Effector CD4-positive, alpha-beta T cell (primary cell): ENCODE data around the gene STYXL2. TPM values are rescaled to one million over a fixed set of nuclear protein-coding genes. Genes with fewer than 3 reads are reported as not detected.

Experiments
- DNase-seq: peaks from one replicate; pipeline ENCODE4 v3.0.0-alpha.2; 2020
- total RNA-seq: gene quantifications from one replicate; lab custom pipeline; 2026; lab: John Stamatoyannopoulos, UW

STYXL2 gene
- total RNA-seq, result not detected

DNA sequence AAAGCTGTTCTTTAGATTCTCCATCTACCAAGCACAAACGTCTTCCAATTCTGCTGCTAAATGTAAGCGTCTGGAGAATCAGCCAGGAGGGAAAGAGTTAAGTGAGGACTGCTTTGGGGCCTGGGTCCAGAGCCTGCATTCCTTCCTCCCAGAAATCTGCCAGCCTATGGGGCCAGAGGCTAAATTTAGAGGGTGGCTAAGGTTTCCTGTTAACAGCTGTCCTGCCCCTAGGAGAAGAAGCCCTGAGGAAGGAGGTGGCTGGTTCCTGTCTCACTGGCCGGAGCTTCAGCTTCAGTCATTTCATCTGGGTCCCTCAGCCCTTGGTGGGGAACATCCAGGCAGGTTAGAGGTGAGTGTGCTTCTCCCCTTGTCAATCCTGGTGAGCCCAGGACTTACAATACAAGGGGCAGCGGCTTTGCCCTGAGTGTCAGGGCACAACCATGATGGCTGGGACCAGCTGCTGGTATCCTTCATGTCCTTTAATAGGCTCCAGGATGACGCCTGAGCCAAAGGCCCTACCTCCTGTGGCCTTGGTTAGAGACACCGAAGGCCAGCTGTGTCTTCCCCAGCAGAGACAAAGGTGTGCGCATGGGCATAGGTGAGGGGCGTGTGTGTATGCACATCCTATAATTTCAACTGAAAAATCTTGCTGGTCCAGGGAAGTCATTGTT lies at the start of gene STYXL2:
TSS of gene STYXL2 (plus strand) at position 230 of the 671 bp plus-strand sequence. CDS start 775 bp downstream, outside the sequence.
- no peak for DNase-seq

DNA sequence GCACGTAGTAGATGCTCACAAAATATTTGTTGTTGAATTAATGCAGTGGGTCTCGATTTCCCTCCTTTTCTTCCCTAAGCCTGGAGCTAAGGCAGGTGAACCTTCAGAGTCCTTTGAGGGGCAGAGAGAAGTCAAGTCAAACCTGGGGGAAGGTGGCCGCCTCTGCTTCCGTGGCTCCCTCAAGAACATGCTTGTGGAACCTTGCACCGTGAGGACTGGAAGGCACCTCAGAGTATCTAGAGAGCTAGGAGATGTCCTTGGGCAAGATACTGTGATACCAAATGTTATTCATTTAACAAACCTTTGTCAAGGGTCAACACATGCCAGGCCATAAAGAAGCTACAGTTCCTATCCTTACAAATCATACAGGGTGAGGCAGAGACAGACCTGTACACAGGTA lies 42.0 kb upstream of the STYXL2 start:
- no peak for DNase-seq

DNA sequence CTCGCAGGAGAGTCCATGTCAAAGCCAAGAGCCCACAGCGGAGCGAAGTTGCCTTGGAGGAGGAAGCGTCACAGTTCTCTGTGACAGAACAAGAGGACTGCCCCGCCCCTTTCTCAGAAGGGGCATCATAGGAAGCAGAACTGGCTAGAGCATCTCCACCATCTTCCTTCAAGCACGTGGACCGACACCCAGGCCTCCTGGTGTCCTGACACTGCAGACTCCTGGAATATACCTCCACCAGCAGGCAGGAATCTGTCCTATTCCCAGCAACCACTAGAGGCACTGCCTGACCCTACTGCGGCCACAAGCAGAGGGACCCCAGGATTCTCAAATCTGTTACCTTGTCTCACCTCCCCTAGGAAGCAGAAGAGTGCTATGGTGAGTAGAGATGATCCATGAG lies 41.5 kb upstream of the STYXL2 start:
- no peak for DNase-seq

DNA sequence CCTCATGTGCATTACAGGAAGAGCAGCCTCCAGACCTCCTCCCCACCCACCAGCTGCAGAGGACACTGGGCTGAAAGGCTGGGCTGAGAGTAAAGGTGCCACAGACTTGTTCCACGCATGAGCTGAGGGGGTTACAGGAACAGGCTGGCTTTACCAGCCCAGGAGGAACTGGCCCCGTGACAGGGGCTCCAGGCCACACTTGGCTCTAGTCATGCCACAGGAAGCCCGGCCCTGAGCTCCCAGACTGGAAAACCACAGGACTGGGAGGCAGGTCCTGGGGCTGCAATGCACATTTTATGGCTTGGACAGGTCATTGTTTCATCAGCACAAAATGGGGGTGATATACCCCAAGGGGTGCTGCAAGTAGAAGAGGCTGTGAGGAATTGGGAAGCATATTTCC lies 39.3 kb upstream of the STYXL2 start:
- DNase-seq, result no peak

DNA sequence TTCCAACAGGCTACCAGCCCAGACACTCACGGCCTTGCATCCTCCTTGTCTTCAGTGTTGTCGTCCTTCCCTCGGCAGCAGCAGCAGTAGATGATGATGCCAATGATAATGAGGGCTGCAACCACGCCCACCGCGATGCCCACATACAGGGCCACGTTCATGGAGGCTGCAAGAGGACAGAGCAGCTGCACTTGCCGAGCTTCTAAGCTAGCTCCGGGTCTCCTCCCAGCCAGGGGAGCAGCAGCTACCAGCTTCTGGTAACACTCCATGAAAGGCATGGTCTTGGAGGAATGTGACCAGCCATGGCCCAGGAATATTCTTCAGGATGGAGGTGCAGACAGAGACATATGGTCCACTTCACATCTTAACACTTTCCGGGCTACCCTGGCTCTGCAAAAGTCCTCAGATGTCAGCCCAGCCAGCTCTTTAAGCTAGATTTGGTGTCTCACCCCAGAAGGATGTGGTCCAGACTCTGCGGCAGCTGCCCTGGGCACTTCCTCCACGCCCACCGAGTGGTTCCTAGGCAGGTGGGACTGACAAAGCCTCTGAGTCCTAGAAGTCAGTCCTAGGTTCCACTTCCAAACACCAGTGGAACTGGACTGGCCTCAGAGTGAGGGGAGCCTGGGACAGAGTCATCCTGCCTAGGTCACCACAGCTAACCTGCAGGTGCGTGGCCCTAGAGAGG lies 38.8 kb upstream of the STYXL2 start:
- no peak for DNase-seq

DNA sequence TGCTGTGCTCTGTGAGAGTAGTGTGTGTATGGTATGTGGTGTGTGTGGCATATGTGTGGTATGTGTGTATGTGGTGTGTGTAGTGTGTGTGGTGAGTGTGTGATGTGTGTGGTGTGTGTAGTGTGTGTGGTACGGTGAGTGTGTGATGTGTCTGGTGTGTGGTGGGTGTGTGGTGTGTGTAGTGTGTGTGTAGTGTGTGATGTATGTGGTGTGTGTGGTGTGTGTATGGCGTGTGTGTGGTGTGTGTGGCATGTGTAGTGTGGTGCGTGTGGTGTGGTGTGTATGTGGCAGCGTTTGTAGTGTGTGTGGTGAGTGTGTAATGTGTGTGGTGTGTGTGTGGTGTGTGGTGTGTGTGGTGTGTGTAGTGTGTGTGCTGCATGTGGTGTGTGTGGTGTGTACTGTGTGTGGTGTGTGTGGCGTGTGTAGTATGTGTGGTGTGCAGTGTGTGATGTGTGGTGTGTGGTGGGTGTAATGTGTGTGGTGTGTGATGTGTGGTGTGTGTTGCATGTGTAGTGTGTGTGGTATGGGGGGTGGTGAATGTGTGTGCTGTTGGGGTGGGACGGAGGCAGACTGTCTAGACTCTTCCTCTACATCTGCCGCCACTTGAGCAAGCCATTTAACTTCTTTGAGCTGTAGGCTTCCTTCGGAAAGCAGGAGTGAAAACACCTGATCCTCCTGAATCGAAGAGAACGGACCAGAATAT lies 37.2 kb upstream of the STYXL2 start:
- no peak for DNase-seq

DNA sequence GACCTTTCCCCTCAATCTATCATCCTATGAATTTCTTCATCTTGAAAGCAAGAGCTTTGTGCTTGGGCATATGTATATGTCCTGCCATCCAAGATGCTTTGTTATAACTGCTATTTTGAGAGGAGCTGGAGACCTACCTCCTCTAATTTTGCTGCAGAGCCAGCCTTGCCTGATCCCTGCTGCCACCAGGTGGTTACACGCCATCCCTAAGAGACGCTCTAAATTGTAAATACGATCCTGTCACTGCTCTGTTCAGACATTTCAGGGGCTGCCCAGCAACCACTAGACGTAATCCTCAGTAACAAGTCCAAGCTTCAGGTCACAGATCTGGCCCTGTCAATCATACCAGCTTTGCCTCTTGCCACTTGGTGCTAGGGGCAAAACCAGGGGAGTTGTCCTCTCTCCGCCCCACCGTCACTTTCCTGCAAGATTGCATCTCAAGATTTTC lies 36.6 kb upstream of the STYXL2 start:
- no peak for DNase-seq

DNA sequence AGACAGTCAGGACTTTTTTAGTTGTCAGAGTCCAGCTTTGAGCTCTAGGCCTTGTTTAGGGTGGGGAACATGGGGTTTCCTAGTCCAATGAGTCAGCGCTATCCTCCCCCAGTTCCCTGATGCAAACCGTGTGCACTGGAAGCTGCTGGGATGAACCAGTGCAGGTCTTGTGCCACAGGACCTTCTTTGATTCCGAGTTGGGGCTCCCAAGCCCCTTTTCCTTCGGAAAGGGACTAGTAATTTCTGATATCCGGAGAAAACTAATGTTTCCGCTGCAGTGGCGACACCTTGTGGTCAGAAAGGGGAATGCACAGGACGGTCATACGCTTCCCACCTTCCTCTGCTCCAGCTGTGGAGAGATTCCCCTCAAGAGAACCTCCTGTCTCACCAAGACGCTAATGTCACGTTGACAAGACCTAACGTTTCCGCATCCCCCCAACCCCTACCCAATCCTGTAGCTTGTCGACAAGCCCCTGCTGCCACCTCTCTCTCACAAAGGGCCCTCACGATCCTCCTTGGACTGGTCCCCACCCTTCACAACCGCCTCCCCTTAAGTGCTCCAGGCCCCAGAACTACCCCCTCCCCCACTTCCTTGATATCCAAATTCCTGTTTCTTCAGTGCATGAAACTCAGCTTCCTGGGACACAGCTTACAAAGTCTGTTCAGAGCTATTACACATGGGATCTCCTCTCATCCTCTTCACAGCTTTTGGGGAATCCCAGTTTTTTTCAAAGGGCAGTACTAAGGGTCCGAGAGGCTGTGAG lies 34.6 kb upstream of the STYXL2 start:
- peak; percentile 69 for DNase-seq

DNA sequence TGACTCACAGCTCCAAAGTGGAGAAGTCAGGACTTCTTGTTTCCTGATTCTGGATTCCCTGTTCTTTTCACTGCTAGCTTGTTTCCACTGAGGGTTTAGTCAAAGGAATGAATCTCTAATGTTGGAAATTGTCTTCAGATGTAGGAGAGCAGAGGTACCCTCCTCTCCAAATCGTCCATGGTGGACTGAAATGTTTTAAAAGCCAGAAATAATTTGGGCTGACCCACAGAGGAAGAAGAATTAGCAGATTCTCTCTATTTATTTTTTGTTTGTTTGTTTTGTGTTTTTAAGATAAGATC lies 34.1 kb upstream of the STYXL2 start:
- DNase-seq, result no peak

DNA sequence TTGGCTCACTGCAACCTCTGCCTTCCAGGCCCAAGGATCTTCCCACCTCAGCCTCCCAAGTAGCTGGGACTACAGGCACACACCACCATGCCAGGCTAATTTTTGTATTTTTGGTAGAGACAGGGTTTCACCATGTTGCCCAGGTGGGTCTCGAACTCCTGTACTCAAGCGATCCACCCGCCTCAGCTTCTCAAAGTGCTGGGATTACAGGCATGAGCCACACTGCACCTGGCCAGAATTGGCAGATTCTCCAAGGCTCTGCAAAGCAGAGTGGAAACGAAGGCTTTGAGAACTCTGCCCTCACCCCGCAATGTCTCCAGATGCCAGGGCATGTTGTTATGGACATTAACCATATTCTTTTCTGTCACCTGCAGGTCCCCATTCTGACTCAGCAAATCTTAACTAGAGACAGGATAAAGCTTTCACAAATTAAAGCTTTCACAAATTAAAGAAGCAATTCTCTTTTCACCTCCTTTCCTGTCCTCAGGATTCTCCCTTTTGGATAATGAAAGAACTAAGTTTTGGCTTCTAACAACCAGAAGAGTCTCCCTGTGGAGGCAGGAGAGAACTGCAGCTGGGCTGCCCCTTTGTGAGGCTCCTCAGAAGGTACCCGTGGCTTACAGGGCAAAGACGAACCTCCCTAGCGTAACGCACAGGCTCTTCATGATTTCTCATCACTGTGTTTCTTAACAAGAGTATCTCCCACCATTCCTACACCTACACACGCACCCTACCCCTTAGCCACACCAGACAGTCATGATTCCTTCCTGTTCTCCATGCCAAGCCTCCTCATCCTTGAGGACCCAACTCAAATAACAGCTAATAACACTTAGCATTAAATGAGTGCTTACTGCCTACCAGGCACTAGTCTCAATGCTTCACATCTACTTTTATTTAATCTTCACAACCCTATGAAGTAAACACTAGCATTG lies 33.5 kb upstream of the STYXL2 start:
- DNase-seq, result no peak

DNA sequence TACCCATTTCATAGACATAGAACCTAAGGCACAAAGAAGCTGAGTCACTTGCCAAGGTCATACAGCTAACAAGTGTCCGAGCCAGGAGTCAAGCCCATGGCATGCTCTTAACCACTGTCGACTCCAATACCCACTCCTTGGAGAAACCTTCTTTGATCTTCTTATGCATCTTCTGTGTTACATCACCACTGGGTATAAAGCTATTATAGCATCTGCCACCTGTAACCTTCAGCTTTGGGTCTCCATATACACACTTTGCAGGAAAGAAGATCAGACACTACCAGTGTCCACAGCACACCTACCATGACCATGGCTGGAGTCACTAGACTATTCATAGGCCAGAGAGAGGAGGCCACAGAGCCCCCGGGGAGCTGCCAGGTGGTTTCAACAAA lies 32.8 kb upstream of the STYXL2 start:
- no peak for DNase-seq

DNA sequence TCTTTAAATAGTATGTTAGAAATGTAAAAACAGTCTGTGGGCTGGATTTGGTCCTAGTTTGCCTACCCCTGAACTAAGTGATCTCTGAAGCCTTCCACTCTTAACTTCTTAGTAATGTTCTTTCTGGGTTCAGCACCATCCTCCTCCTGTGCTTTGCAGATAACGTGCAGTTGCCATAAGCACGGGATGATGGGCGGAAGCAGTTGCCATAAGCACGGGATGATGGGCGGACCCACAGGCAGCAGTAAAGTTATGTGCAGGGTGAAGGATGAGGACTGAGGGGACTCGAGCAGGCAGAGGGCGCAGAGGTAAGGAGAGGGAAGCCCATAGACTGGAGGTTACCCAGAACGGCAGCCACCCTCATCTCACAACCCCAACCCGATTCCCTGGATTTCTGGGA lies 29.3 kb upstream of the STYXL2 start:
- no peak for DNase-seq

DNA sequence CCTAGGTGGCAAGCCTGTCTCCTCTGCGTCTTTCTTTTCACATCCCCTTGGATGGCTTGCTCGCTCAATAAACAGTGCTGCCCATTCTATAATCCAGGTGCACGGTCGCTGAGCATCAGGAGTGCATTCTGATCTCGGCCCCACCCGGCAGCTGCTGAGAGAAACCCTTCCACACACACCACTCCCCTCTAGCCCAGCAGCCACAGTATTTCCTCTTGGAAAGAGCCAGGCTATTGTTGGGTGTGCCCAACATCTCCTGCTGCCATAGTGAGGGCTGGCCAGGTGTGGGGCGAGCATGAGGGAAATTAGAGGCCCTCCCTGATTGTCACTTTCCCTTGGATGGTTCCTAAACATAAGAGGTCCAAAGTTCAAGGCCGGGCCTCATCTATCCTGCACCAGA lies 28.4 kb upstream of the STYXL2 start:
- DNase-seq, result no peak

DNA sequence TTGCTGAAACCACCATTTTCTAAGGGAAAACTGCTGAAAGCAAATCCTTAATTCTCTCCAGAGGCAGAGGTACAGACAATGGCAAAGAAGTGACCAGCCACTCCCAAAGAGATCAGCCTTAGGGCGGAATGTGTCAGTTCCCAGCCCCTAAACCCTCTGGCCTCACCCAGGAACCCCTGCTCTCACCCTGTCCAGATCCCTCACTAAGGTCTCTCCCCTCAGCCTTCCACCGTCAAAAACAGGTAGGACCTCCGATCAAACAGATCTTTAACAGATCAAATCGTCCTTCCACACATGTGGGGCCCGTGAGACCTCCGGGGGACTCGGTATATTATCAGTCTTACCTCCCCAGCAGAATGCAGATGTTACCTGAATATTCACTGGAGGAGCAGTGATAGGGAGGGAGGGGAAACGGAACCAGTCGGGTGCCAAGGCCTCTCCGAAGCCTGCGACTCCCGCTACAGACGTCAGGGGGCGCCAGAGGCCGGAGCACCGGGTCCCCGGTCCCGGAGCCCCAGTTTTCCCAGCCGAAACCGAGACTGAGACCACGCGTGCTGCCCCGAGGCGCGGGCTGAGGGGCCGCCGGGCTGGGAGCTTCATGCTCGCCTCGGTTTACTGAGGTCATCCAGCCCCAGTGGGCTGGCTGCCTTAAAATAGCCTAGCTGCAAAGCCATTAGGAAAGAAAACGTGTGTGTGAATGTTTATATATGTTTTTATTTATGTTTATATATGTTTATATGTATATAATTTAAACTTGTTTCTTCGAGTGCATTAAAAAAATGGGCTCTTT lies 27.3 kb upstream of the STYXL2 start:
- peak; percentile 74 for DNase-seq

DNA sequence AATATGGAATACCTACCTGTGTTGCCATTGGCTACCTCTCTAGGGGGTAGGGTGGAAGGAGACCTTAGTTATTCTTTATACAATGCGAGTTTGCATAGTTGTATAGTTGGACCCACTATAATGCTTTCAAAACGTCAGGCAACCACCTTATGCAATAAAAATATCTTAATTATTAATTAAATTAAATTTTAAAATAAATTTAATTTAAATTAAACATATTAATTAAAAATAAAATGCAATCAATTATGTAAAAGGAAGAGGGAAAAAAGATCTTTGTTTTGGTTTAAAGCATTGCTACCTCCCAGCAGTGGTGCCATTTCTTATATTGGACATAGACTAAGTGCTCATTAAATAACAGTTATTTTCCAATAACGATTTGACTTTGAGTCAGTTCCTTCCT lies 26.0 kb upstream of the STYXL2 start:
- DNase-seq, result no peak

DNA sequence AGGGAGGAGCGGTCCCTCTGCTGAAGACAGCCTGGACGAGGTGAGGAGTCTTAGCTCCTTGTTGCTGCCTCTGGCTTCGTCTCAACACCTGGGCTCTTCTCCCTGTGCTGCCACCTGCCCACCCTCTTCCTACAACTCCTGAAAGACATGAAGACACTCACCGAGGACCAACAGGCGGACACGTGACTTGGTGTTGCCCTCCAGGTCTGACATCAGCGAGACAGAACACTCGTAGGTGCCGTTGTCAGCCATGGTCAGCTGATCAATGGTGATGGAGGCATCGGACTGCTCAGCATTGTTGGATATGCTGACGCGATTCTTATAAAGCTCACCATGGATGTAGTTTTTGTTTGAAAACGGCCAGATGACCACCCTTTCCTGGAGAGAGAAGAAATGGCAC lies 25.1 kb upstream of the STYXL2 start:
- no peak for DNase-seq

DNA sequence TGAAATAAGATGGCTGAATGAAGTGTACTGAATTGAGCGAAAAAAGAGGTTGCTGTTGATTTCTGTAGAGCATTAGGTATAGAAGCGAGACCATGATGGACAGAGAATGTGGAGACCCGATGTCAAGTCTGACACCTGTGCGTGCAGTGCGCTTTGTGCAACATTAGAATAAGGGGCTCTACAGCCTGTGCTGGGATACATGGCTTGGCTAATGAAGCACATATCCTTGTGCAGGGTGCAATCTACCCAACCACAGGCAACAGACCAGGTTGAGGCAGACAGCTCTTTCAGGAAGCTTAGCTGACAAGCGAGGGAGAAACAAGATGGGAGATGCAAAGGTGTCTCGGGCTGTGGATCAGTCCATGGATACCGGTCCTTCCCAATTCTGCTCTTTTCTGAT lies 22.6 kb upstream of the STYXL2 start:
- DNase-seq, result no peak

DNA sequence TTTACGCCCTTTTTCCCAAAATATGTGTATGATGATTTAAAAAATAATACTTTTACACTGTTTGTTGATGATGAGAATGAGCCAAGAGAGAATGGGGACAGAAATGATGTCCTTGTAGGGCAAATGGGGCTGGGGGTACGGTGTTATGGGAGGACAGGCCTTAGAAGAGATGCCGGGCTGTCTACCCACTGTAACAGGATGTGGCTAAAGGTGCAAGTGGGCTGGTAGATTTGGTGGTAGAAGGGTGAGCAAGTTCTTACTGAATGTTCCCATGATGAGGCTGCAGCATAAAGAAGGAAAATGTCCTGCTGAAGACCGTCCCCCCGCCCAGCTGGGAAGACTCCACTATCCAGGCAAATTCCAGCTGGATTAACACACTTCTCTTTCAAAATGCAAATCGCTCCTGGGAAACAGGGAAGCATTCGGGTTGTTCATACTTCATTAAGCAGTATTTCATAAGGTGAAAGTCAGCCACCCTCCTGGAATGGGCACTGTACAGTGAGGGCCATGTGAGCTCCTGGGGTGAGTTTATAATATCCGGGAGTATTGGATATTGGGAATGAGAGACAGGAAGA lies 17.7 kb upstream of the STYXL2 start:
- no peak for DNase-seq

DNA sequence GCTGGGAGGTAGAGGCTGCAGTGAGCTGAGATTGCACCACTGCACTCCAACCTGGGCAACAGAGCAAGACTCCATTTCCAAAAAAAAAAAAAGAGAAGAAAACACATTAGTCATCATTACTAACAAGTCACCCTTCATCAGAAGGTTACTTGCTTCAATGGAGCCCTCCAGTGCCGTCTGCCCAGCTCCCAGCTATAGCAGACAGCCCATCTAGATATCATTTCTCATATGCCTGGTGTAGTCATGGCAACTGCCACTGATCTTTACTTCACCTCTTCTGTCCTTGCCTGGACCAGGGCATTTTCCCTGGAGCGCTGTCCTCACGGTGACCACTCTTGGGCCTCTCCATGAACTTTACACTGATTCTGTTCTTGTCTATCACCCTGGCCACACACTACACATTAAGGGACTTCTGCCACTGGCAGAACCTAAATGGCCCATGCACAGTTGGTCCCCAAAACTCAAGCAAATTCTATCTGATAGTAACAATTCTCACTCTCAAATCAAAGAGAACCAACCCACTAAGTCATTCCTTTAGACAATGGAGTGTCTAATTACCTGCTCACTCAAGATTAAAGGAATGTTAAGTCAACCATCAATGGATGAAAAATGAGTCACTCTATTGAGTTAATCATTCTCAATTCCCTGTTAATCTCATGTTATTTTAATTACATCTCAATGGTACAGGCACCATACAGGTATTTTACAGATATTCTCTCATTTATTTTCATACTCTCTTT lies 16.6 kb upstream of the STYXL2 start:
- DNase-seq, result no peak

DNA sequence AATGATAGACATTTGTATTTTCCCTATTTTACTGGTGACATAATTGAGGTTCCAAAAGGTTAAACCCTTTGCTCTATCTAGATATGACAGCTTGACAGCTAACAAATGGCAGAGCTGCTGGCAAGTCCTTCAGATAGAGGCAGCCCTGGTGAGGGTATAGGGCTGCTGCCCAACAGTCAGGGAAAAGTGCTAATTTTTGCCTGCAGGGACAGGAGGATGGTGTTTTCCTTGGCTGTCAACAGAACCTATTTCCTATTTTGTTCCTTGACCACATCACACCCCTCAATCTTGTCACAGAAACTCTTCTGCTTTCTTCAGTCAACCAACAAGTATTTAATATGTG lies 16.0 kb upstream of the STYXL2 start:
- DNase-seq, result no peak
